DOHH2 (cell line): ENCODE measurements around the gene DOCK9.

Experiments
- EZH2phosphoT487 ChIP-seq: fragments of 200-600 bp; sonication (generic); IDR thresholded peaks from 2 replicates; pipeline ENCODE4 v1.6.1; 2017; ENCODE audit warnings: borderline replicate concordance, mild to moderate bottlenecking, antibody characterized with exemption, low read length, moderate library complexity, mixed read lengths
- TF ChIP-seq, protein P1 (sequence below): fragments of 200-600 bp; sonication (generic); IDR thresholded peaks from one replicate; pipeline ENCODE4 v1.5.1; 2014; ENCODE audit warnings: antibody characterized with exemption, mild to moderate bottlenecking, low read depth, low read length; ENCODE audit not compliant: poor library complexity, severe bottlenecking

DNA sequence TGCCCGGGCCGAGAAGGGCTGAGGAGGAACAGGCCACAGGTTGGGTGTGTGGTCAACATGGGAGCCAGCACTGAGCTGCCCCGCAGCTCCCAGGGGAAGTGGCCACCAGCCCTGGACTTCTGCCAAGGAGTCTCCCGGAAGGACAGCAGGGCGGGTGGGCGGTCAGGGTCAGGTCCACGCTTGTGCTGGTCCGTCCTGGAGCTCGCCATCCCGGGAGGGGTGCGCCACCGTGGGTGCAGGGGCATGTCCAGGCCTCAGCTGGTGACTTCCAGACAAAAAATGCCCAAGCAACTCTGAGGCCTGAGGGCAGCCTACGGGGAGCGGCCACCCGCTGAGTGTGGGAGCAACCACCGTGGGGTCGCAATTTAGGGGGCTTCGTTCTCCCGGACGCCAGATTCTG is 203.9 kb downstream of the DOCK9 start:
- TF ChIP-seq, protein P1, sequence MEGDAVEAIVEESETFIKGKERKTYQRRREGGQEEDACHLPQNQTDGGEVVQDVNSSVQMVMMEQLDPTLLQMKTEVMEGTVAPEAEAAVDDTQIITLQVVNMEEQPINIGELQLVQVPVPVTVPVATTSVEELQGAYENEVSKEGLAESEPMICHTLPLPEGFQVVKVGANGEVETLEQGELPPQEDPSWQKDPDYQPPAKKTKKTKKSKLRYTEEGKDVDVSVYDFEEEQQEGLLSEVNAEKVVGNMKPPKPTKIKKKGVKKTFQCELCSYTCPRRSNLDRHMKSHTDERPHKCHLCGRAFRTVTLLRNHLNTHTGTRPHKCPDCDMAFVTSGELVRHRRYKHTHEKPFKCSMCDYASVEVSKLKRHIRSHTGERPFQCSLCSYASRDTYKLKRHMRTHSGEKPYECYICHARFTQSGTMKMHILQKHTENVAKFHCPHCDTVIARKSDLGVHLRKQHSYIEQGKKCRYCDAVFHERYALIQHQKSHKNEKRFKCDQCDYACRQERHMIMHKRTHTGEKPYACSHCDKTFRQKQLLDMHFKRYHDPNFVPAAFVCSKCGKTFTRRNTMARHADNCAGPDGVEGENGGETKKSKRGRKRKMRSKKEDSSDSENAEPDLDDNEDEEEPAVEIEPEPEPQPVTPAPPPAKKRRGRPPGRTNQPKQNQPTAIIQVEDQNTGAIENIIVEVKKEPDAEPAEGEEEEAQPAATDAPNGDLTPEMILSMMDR = no peak
- no peak for TF ChIP-seq EZH2phosphoT487
